Heart left ventricle (tissue), 13 donors: ENCODE measurements around the gene C1orf116.

Experiments used
- POLR2A ChIP-seq, 2 donors: fragments of 450-650 bp; IDR thresholded peaks; one replicate each; pipeline ENCODE4 v1.6.1; 2017; ENCODE audit warnings: antibody characterized with exemption in 2 of 2, mild to moderate bottlenecking in 2 of 2, moderate library complexity in 2 of 2
- TF ChIP-seq, protein P1 (sequence below), 12 donors: fragments of 200-600 bp; sonication (generic) in 4 of 12; IDR thresholded peaks; one replicate each; pipeline versions ENCODE4 v1.5.0 to v1.8.0; 2018 to 2022; ENCODE audit warnings: antibody characterized with exemption in 12 of 12, mild to moderate bottlenecking in 5 of 12
- donor health status: ischemic (EF 13 %, LVEDD 7.1; RV severe dilation, severe dysfunction).
- donor health status: DM: no; HTN: yes; CAD: no.
- donor health status: DM: no; HTN: no; CAD: no.
- donor health status: ischemic (EF 25% LVEDD 6.9; RV normal size, moderate dysfunction).
- donor health status: ischemic (EF 25% LVEDD 5.7; RV mildly dilated, moderate dysfunction).
- donor health status: ischemic (EF 35%, LVEDD 5.7; RV mildly dilated, moderate dysfunction).
- donor health status: nonischemic (EF 11% LVEDD 7.7; RV severe dilation, severe dysfunction).
- donor health status: DM: yes; HTN: yes; CAD: no.
- donor health status: PGD.
- donor health status: ischemic (EF 29% LVEDD 5.4; RV normal size, mild dysfunction).
- donor health status: nonischemic (EF 23%, LVEDD 6.1; RV moderate dilation, normal function).

DNA sequence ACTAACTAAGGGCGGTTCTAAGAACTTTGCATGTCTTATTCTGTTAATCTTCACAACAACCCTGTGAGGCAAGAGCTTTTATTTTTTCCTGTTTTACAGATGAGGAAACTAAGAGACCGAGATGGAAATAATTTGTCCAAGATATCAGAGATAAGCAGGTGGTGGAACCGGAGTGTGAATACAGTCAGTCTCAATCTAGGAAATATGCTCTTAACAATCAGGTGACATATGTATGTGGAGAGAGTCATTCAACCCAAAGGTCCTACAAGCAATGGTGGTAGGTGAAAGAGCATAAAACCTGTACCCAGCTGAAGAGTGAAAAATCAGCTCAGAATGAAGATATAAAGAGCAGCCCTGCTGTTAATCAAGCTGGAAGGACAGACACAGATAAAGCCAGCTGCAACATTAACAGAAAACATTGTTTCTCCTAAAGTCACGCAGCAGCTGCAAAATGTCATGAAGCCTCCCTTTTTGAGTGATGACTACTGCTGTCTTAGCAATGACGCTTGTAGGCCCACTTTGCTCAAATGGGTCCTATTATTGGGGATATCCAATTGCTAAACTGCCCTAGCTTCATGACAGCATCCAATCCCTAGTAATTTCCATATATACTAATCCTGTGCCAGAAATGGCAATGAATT, 31.8 kb downstream of the C1orf116 start:
- TF ChIP-seq POLR2A (IDR thresholded peaks at IDR 0.05) = no peak
- TF ChIP-seq, protein P1, sequence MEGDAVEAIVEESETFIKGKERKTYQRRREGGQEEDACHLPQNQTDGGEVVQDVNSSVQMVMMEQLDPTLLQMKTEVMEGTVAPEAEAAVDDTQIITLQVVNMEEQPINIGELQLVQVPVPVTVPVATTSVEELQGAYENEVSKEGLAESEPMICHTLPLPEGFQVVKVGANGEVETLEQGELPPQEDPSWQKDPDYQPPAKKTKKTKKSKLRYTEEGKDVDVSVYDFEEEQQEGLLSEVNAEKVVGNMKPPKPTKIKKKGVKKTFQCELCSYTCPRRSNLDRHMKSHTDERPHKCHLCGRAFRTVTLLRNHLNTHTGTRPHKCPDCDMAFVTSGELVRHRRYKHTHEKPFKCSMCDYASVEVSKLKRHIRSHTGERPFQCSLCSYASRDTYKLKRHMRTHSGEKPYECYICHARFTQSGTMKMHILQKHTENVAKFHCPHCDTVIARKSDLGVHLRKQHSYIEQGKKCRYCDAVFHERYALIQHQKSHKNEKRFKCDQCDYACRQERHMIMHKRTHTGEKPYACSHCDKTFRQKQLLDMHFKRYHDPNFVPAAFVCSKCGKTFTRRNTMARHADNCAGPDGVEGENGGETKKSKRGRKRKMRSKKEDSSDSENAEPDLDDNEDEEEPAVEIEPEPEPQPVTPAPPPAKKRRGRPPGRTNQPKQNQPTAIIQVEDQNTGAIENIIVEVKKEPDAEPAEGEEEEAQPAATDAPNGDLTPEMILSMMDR (IDR thresholded peaks at IDR 0.05) = no peak
